NCI-H2029 (cell line): ENCODE measurements around the gene VGLL4.

Source experiments
- DNase-seq: peaks from one replicate; lab custom pipeline; 2025; lab: John Stamatoyannopoulos, UW

The VGLL4 gene

GRCh38 chr3:11653298-11654055 lies 9.8 kb upstream of the VGLL4 start:
- DNase-seq, result no peak

- DNase-seq, result peak; percentile 29
Observed at GRCh38 chr3:11651900-11652299, 8.2 kb upstream of the VGLL4 start.

DNA sequence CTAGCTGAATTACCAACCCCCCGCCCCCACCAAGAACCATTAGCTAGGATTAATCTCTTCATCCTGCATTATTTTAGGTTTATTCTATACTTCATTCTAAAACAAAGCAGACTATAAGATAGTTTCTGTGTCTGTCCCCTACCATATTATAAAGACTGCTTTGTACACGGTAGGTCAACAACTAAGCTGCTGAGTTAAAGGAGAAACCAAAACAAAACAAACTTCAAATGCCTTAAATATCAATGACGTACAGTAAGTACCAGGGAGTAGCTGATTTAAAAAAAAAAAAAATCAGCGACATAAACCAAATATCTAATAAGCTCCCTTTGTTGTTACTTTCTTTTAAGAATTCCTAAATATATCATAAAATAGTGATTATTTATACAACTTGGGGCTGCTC lies 7.8 kb upstream of the VGLL4 start:
- no peak for DNase-seq

GRCh38 chr3:11650391-11650790 lies 6.7 kb upstream of the VGLL4 start:
- no peak for DNase-seq

GRCh38 chr3:11648735-11649134 lies 5.0 kb upstream of the VGLL4 start:
- DNase-seq, result no peak

GRCh38 chr3:11643201-11643603 lies 513 bp downstream of the VGLL4 start:
- peak; percentile 30 for DNase-seq

DNA sequence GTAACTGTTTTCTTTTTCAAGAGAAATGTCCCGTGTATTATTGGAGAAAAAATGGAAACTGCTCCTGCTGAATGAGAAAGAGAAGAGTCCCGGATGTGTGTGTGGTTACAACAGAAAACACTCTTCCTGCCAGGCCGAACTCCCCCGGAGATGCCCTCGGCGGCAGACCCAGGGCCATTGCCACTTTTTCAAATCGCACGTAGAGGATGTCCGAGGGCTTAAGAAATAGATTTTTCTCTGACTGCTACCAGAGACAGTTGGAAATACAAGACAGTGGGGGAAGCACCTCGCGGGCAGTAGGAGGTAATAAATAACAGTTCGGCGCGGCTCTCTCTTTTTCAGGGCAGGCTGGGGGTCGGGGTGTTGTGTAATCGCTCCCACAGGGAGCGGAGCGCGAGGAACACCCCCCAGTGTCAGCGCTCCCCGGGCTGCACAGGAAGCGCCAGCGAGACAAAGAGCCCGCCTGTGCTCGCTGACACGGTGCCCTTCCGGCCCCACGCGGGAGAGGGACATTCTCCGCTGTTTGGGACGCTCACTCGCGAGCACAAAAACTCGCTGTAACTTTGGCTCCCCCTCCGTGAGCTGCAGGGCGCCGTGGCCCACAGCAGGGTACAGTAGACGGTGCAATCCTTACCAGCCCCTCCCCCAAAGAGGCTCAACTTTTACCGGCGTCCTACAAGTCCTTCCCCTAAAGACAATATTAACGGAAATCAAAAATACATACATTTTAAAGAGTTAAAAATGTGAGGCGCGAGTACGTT lies 1.1 kb downstream of the VGLL4 start:
- DNase-seq, result peak; percentile 65

DNA sequence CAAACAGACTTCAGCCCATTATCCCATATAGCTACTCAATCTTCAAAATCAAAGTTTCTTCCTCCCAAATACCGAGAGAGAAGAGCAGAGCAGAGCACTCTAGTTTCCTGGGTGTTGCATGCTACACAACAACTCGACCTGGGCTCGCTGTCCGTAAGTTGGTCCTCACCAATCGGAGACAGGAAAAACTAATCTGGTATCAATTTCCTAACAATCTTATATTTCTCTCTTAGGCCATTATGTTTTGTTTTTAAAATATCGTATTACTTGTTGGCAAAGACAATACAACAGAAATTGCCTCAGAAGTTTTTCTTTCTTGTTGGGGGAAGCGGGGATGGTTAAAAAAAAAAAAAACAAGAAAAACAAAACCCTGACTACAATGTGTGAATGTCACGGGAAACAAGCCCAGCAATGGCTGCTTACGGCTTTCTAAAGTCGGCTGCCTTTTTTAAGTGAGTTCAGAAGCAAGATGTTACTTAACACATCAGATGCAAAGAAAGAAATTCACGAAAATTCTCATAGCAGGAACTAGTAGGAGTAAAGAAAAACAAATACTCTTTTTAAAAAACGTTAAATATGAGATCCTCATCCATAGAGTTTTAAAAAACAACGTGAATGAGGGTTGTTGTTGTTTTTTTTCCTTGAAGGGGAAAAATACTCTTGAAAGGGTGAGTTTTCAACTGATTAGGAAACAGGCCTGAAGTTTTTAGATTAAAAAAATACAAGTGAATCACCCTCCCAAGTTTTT lies 1.9 kb downstream of the VGLL4 start:
- no peak for DNase-seq

- no peak for DNase-seq
Observed at GRCh38 chr3:11641316-11641682, 2.4 kb downstream of the VGLL4 start.

DNA sequence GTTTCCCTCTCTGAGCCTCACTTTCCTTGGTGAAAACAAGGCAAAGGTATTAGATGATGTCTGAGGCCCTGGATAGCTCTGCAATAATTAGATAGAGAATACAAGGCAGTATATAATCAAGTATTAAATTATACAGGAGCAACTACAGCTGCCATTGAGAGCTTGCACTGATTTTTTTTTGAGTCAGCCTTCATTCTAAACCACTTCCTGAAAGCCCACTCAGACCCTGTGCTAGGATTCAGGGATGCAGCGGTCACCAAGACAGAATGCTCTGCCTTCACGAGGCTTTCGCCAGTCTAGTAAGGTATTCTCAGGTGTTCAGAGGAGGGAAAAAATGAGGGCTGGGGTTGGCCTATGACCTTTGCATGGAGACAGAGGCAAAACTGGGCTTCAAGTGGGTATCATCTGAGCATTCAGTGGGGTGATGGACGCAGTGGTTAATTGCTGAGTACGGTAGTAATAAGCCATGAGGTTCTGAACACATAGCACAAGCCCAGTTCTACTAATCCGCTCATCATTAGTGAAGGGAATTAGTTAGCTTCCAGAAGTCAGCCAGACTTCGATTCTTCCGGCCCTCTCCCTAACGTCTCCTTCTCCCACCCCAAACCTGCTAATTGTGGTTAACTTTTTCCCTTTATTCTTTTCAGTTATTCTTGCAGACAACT lies 3.6 kb downstream of the VGLL4 start:
- DNase-seq, result no peak

DNA sequence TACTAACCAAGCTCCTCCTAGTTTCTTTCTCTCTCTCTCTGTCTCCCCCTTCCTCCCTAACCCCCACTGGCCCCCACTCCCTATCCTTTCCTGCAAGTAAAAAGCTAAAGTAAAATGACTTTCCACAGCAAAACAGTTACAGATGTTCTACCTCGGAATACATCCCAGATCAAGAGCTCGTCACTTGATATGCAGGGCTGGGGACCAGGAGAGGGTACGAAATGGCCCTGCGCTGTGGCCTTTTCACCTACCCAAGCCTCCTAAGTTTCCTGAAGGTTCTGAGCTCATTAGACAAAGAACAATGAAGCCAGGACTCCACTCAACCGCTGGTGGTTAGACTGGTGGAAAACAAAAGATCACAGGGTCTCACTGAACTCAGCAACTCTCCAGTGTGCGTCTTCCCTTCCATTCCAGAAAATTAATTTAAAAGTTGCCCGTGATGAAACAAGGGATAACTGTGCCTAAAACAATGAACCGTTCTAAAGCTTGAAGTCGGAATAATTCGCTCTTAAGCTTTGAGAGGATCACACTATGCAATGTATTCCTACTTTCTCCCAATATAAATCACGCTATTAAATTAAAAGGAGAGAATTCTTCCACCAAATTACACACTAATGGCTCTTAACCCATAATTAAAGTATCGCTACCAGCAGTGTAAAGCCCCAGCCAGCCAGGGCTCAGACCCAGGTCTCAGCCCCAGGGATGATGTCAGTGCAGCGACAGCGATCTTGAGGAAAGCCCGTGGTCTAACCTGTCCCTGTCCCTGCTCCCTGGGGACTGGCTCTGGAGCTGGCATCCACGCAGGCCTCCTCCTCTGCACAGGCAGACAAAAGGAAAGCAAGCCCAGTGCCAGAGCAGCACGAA lies 5.0 kb downstream of the VGLL4 start:
- no peak for DNase-seq

DNA sequence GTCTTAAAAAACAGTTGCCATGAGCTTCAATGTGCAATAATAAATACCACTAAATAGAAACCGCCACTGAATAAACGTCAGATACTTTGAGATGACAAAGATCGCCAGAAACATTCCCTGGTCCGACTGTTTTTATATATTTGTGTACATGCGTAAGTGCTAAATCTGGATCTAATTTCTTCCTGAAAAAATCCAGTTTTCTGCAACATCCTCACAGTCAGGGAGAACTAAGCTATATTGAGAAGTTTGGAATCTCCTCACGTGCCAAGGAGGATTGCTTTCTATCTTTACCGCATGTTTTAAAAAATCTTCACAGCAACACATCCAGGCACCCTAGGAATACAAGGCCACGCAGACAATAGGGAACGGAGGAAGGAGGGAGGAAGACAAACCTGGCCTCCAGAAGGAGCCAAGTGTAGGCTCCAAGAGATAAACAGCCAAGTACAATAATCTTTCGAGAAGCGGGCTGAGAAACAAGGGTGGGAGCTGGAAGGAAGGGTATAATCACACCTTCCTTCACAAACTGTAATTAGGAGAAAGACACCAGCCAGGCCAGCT lies 5.7 kb downstream of the VGLL4 start:
- DNase-seq, result no peak

DNA sequence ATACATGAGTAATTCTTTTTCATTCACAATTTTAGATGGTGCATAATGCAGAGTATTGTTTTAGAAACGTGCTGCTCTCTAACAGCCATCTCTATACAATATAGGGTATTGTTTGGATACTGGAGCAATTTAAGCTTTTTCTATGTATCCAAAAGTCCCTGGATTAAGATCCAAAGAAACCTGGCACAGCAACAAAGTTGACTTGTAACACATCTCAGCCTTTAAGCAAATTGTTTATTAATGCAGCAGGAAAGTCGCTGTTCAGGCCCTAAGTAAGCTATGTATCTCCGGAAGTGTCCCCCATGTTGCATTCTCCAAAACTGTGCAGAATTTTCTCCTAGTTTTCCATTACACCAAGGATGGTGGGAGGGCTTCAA lies 7.3 kb downstream of the VGLL4 start:
- no peak for DNase-seq

DNA sequence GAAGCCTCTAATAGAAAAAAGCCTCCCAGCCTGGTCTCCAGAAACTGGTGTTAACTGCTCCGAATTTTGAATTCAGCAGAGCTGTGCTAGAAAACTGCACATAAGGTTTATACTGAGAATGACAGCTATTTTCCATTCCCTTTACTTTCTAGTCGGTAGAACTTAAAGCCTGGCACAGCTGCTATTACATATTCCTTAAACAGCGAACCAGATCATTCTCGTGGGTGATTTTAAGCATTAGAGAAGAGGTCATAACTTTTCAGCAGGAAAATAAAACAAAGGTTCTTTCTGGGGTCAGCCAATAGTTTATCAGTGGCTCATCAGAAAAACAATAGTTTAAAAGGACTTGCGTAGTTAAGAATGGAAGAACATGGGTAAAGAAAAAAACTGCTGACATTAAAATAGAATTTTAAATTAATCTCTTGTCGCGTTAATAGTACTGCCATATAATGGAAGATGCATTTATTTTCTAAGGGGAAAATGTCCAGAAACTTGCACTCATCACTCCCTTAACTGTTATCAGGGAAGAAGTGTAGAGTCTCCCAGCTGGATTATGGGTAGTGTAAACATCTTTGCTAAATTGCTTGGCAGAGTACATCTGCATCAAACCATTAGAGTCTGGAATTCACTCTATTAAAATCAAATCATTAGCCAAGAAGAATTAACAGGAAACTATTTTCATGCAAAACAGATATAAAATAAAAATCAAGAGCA lies 7.9 kb downstream of the VGLL4 start:
- no peak for DNase-seq

DNA sequence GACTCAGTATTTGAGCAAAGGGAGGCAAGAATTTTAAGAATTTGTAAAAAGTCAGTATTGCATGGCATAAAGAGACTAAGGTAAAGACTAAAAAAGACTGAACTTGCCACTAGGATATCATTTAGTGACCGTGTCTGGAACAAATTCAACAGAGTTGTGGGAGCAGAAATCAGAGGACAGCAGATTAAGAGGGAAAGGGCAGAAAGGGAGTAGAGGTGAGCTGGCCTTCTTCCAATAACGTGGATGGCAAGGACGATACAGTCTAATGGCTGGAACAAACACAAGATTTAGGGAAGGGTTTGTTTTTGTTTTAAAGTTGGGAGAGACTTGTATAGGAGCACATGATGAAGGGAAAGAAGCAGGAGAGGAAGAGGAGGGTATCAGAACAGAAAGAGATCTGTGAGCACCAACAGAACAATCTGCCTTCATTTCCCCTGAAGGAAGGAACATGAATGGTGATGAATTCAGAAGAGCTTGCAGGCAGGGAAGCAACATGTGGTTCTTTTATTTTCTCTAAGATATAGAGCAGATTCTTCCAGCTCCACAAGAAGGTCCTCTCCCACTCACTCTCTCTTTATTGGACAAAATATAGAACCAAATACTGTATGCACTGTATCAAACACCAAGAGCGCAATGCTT lies 8.6 kb downstream of the VGLL4 start:
- DNase-seq, result no peak

DNA sequence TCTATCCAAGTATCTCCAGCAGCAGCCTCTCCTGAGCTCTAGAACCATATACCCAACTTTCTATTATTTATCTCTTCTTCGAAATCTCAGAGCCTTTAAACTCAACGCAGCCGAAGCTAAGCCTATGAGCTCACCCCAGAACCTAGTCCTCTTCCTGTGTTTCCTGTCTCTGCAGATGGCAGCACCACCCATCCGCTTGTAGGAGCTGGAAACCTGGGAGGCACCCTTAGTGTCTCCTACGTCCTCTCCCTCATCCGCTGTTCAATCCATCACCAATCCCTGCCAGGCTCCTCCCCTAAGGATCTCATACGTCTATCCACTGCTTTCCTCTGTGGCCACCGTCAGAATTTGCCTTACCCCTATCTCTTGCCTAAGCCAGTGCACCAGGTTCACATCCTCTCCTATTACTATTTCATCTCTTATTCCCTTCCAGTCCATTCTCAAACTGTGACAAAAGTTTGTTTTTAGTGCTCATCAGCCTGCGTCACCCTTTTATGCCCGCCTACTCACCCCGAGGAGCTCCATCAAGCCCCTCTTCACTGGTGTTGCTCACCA lies 9.6 kb downstream of the VGLL4 start:
- no peak for DNase-seq

- no peak for DNase-seq
Observed at GRCh38 chr3:11632966-11633365, 10.7 kb downstream of the VGLL4 start.

- no peak for DNase-seq
Observed at GRCh38 chr3:11632564-11632963, 11.2 kb downstream of the VGLL4 start.

- no peak for DNase-seq
Observed at GRCh38 chr3:11631820-11632219, 11.9 kb downstream of the VGLL4 start.

DNA sequence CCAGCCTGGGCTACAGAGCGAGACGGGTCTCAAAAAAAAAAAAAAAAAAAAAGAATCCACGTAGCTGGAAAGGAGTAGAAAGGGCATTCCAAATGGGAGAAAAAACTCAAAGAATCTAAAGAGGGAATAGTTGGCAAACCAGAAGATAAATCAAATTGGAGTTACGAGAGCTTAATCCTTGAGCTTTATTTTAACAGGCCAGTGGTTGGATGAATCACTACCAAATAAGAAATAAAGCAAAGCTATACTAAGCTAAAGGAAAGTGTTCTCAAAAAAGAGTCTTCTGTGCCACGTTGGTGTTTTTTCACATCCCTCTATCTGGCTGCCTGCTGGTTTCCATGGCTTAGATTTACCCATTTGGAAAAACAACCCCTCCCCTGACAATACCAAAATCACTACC lies 14.0 kb downstream of the VGLL4 start:
- no peak for DNase-seq
